ENCODE results near the gene ACAT2. TPM values are rescaled to one million over a fixed set of nuclear protein-coding genes. Genes with fewer than 3 reads are reported as not detected.
"Not testable (repeated sequence)": the region's sequence is repeated elsewhere in the genome, so short reads cannot be mapped to it uniquely, and the experiment has no call there.

Gene ACAT2
- total RNA-seq, 2 experiments from 2014 or later, result 84.4 to 89.2 TPM

DNA sequence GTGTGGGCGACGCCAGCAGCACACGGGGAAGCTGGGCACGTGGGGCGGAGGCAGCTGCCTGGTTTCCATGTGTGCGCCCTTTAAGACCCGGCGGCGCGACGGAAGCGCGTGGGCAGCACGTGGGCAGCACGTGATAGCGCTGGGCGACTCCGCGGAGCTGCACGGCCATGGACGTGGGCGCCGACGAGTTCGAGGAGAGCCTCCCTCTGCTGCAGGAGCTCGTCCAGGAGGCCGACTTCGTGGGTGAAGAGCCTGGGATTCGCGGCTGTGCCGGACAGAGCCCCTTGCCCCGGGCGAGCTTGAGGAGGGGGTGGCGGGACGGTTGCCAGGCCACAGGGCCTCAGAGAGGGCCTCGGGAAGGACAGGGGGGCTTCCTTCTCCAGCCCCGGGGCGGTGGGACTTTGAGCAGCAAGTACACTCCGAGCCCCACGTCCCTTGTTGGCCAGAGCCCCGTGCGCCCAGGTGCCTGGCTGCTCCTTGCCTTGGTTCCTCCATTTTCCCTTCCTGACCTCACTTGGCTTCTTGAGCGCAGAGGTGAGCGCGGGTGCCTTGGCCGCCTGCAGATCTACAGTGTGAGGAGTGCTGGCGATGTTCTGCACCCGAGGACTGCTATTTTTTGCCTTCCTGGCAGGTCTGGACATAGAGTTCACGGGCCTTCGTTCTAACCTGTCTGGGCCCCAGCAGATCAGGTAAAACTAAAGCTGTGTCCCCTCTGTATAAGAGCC, 38.5 kb downstream of the ACAT2 start, which contains the start of gene PNLDC1:
Gene PNLDC1 (plus strand): TSS at position 136 of the 725 bp plus-strand sequence. CDS start 32 bp downstream, at position 168.
- ATAC-seq (peak; percentile 6), DNase-seq (no peak)
- Mint-ChIP-seq H3K9me3 (ENCODE audit: insufficient read depth) (no peaks in the 10 kb centered on the region), H3K36me3 (ENCODE audit: low read depth) (peaks cover 37% of the 10 kb centered on the region), H3K4me1 (ENCODE audit: low read depth) (peaks cover 5% of the 10 kb centered on the region), H3K4me3 (no peak within 1 kb of the TSS), H3K27ac (no peak within 1 kb of the TSS), H3K27me3 (ENCODE audit: low read depth) (no peaks in the 10 kb centered on the region)
- CTCF ChIA-PET, result no interaction called here
- POLR2A ChIA-PET, result no interaction called here

DNA sequence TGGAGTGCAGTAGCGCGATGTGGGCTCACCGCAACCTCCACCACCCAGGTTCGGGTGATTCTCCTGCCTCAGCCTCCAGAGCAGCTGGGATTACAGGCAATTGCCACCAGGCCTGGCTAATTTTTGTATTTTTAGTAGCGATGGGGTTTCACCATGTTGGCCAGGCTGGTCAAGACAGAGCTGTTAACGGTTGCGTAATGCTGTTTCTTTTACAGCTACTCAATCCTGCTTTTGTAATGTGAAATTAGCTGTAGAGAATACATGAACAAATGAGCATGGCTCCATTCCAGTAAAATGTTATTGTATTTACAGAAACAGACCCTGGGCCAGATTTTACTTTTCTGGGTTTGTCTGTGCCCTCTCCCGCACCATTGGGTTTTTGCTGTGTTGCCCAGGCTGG, 40.1 kb downstream of the ACAT2 start:
- CTCF ChIA-PET, result no interaction called here

DNA sequence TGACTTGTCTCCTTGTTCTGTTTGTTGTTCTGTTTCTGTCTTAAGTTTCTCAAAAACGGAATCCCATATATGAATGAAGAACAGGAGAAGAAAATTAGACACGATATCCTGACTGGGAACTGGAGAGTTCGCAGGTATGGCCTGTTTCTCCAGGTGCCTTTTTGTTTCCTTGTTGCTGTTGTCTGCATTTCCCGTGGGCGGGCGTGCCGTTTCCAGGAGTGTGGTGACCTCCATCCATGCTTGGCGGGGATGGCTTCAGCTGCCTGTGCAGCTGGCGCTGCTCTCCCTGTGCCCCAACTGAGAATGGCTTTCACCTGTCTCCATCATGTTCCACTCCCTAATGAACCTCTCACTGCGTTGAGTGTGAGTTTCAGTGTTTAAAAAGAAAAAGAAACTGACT, 42.7 kb downstream of the ACAT2 start:
- no peak overlapping the region for H3K4me3 Mint-ChIP-seq
- POLR2A ChIA-PET, result no interaction called here
- ATAC-seq, result no peak
- H3K27me3 Mint-ChIP-seq (ENCODE audit: low read depth), result no peaks in the 10 kb centered on the region
- H3K27ac Mint-ChIP-seq, result no peak overlapping the region
- no peaks in the 10 kb centered on the region for H3K9me3 Mint-ChIP-seq (ENCODE audit: insufficient read depth)
- no peak for DNase-seq
- peaks cover 10% of the 10 kb centered on the region for H3K36me3 Mint-ChIP-seq (ENCODE audit: low read depth)
- H3K4me1 Mint-ChIP-seq (ENCODE audit: low read depth), result peaks cover 2% of the 10 kb centered on the region
- CTCF ChIA-PET, result no interaction called here

More for the DNA sequence above, 40.1 kb downstream of the ACAT2 start:
- Mint-ChIP-seq H3K4me3 (no peak overlapping the region), H3K4me1 (ENCODE audit: low read depth) (peaks cover 3% of the 10 kb centered on the region), H3K27ac (no peak overlapping the region), H3K36me3 (ENCODE audit: low read depth) (peaks cover 33% of the 10 kb centered on the region), H3K9me3 (ENCODE audit: insufficient read depth) (no peaks in the 10 kb centered on the region), H3K27me3 (ENCODE audit: low read depth) (no peaks in the 10 kb centered on the region)
- POLR2A ChIA-PET, result no interaction called here
- DNase-seq (no peak), ATAC-seq (no peak)

DNA sequence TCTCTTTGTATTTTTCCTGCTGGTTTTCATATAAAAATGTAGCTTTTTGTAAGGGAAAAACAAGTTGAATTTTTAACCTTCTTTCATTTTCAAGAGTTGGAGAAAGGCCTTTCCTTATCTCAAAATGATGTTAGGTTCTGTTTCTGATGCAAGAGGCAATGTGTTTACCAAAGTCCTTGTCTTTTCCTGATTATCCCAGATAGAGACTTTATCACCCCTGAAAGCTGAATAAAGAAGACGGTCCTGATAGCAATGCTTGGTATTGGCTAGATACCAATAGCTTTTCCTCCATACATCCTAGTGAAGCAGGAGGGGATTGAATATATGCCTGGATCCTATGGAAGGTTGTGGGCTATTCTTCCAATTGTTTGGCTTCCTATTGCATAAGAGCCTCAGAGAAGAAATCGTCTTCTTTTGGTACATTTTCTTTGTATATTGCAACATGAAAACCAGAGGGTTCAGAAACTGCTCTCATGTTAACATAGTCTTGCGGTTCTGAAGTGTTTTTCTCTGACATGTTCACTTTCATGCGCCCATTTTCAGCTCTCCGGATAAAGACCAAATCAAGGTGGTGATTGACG, 43.7 kb downstream of the ACAT2 start:
- CTCF ChIA-PET, result interaction anchor here (0.6 to 0.7 kb wide), 3 partner anchors 31 to 791 kb away, joined by 3 read pairs; no protein-coding TSS in a partner anchor
- Mint-ChIP-seq H3K27me3 (ENCODE audit: low read depth) (no peaks in the 10 kb centered on the region), H3K36me3 (ENCODE audit: low read depth) (peaks cover 4% of the 10 kb centered on the region), H3K9me3 (ENCODE audit: insufficient read depth) (no peaks in the 10 kb centered on the region), H3K4me1 (ENCODE audit: low read depth) (peaks cover 4% of the 10 kb centered on the region), H3K4me3 (no peak overlapping the region), H3K27ac (no peak overlapping the region)
- no peak for DNase-seq
- POLR2A ChIA-PET, result interaction anchor here (1.2 kb wide), 1 partner anchor 15 kb away, joined by 6 read pairs; the partner anchor contains the start of gene MRPL18
- no peak for ATAC-seq

DNA sequence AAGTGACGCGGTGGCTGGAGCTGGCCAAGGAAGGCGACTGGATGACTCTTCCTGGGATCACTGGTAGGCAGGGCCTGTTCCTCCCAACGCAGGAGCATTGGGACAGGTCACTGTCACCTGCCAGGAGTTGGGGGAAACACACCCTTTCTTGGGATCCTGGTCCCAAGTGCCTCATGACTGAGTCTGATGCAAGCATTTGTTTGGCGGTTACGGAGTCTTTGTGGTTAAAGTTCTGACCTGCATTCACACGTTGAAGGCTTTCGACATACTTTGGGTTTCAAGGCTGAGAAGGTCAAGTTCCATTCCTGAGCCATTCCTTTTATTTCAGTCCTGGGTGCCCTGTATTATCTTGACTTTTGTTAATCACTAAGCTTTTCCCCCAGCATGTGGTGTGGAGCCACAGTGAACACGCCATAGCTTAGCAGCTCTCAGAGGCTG, 44.2 kb downstream of the ACAT2 start:
- H3K27ac Mint-ChIP-seq, result no peak overlapping the region
- CTCF ChIA-PET, result interaction anchor here (1.4 kb wide), 1 partner anchor 15 kb away, joined by 3 read pairs; no protein-coding TSS in a partner anchor
- peaks cover 4% of the 10 kb centered on the region for H3K4me1 Mint-ChIP-seq (ENCODE audit: low read depth)
- no peaks in the 10 kb centered on the region for H3K36me3 Mint-ChIP-seq (ENCODE audit: low read depth)
- no peaks in the 10 kb centered on the region for H3K9me3 Mint-ChIP-seq (ENCODE audit: insufficient read depth)
- no peaks in the 10 kb centered on the region for H3K27me3 Mint-ChIP-seq (ENCODE audit: low read depth)
- no peak for DNase-seq
- H3K4me3 Mint-ChIP-seq, result no peak overlapping the region
- POLR2A ChIA-PET, result interaction anchor here (1.2 kb wide), 1 partner anchor 15 kb away, joined by 6 read pairs; the partner anchor contains the start of gene MRPL18
- no peak for ATAC-seq

DNA sequence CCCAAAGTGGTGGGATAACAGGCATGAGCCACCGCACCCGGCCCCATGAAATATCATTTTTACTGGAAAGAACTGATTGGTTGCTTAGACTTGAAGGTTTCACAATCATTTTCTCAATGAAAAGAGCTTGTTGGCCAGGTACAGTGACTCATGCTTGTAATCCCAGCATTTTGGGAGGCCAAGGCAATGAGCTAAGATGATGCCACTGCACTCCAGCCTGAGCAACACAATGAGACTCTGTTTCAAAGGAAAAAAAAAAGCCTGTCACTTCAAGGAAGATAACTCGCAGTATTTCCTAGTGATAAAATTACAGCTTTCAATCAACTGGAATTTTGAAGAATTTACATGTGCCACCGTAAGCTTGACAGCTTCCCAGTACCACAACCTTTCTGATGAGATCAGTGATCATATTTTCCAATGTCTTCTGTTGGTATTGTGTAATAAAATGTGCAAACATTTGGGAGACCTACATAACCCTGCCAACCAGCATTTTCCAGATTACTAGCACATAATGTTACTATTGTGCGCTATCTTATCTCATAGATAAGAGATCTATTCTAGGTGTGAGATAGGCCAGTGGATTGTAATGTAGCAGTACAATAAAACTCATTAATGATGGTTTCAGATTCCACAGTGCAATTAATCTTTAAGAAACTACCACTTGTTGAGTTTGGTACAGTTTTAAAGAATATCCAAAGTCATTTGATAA, 45.5 kb downstream of the ACAT2 start:
- no peak for ATAC-seq
- ChIA-PET POLR2A (no interaction called here), CTCF (interaction anchor here (0.8 to 1.4 kb wide), 2 partner anchors 16 to 84 kb away, joined by 3 read pairs; no protein-coding TSS in a partner anchor)
- no peak for DNase-seq
- no peak overlapping the region for H3K4me3 Mint-ChIP-seq
- no peaks in the 10 kb centered on the region for H3K9me3 Mint-ChIP-seq (ENCODE audit: insufficient read depth)
- no peaks in the 10 kb centered on the region for H3K27me3 Mint-ChIP-seq (ENCODE audit: low read depth)
- H3K36me3 Mint-ChIP-seq (ENCODE audit: low read depth), result no peaks in the 10 kb centered on the region
- peaks cover 4% of the 10 kb centered on the region for H3K4me1 Mint-ChIP-seq (ENCODE audit: low read depth)
- no peak overlapping the region for H3K27ac Mint-ChIP-seq

DNA sequence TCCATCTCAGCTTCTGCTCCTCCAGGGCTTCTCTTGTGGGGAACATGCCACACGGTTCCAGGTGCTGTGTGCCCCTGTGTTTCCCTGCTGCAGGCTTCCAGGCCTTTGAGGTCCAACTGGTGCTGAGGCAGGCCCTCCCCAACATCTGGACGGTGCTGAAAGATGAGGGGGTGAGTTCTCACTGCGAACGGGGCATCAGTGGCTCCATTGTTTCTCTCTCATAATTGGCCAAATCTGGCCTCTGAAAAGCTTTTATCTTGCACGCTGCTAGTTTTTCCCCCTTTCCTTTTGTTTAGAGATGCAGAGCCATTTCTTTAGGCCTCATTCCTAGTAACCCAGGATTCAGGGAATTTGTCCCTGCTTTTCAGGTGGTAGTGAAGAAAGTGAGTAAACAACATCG, 46.8 kb downstream of the ACAT2 start:
- CTCF ChIA-PET, result no interaction called here
- Mint-ChIP-seq H3K36me3 (ENCODE audit: low read depth) (no peaks in the 10 kb centered on the region), H3K9me3 (ENCODE audit: insufficient read depth) (no peaks in the 10 kb centered on the region), H3K4me1 (ENCODE audit: low read depth) (peaks cover 4% of the 10 kb centered on the region), H3K27me3 (ENCODE audit: low read depth) (no peaks in the 10 kb centered on the region), H3K4me3 (no peak overlapping the region), H3K27ac (no peak overlapping the region)
- POLR2A ChIA-PET, result no interaction called here
- ATAC-seq (no peak), DNase-seq (no peak)

DNA sequence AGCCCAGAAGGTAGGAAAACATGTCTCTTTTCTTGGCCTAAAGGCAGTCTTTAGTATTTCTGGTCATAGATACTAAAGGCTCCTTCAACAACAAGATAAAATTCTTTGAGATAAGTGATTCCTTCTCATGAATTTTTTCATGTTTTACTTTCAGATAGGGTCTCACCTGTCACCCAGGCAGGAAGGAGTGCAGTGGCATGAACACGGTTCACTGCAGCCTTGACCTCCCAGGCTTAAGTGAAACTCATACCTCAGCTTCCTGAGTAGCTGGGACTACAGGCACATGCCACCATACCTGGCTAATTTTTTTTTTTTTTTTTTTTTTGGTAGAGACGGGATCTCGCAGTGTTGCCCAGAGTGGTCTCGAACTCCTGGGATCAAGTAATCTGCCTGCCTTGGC, 47.3 kb downstream of the ACAT2 start:
- H3K36me3 Mint-ChIP-seq (ENCODE audit: low read depth), result no peaks in the 10 kb centered on the region
- no peaks in the 10 kb centered on the region for H3K27me3 Mint-ChIP-seq (ENCODE audit: low read depth)
- H3K4me1 Mint-ChIP-seq (ENCODE audit: low read depth), result peaks cover 4% of the 10 kb centered on the region
- DNase-seq (no peak), ATAC-seq (no peak)
- H3K4me3 Mint-ChIP-seq, result no peak overlapping the region
- ChIA-PET POLR2A (no interaction called here), CTCF (no interaction called here)
- no peak overlapping the region for H3K27ac Mint-ChIP-seq
- H3K9me3 Mint-ChIP-seq (ENCODE audit: insufficient read depth), result no peaks in the 10 kb centered on the region

DNA sequence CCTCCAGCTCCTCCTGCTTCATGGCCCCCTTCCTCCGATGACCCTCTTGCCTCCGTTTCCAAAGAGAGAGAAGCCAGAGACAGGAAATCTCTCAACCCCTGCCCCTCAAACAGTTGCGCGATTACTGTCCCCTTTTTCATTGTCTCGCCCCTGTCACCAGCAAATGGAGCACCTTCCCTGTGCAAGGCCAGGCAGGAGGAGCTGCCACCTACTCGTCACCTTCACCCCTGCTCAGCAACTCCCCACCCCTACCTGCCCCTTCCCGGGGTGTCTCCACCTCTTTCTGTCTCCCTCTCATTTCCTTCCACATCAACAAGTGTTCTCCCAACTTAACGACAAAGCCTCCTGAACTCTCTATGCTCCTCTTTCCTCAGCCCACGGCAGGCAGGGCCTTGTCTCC, 51.9 kb downstream of the ACAT2 start:
- Mint-ChIP-seq H3K27me3 (ENCODE audit: low read depth) (no peaks in the 10 kb centered on the region), H3K36me3 (ENCODE audit: low read depth) (no peaks in the 10 kb centered on the region), H3K27ac (no peak overlapping the region), H3K4me1 (ENCODE audit: low read depth) (peaks cover 4% of the 10 kb centered on the region), H3K9me3 (ENCODE audit: insufficient read depth) (no peaks in the 10 kb centered on the region), H3K4me3 (no peak overlapping the region)
- CTCF ChIA-PET, result no interaction called here
- ATAC-seq, result no peak
- no peak for DNase-seq
- POLR2A ChIA-PET, result no interaction called here

DNA sequence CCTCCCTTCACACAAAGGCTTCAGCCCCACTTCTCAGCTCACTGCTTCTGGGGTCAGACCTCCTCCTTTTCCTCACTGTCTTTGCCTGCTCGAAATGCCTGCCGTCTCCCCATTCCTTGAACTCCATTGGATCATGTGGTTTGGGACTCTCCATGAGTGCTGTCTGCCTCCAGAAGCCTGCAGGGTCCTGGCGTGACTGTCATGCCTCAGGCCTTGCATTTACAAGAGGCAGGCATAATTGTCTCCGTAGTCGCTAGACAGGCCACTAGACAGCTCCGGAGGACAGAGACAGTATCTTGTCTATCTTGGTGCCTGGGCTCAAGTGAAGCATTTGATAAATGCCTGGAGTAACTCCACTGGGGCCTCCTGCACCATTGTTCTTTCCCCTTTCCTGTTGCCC, 53.6 kb downstream of the ACAT2 start:
- no peak for ATAC-seq
- ChIA-PET CTCF (no interaction called here), POLR2A (no interaction called here)

DNA sequence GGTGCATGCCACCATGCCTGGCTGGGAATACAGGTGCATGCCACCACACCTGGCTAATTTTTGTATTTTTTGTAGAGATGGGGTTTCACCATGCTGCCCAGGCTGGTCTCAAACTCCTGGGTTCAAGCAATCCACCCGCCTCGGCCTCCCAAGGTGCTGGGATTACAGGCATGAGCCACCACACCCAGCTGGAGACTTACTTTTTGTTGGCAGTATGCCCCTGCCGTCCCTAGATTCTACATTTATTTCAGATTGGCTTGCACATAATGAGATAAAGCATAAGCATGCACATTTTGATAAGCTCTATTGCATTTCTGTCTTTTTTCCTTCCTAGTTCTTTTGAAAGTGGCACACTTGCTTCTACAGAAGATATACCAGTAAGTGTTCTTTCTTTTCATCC, 54.9 kb downstream of the ACAT2 start:
- H3K4me1 Mint-ChIP-seq (ENCODE audit: low read depth), result peaks cover 23% of the 10 kb centered on the region
- DNase-seq; H3K9me3 Mint-ChIP-seq (ENCODE audit: insufficient read depth); POLR2A ChIA-PET; CTCF ChIA-PET; H3K27me3 Mint-ChIP-seq (ENCODE audit: low read depth); ATAC-seq; H3K4me3 Mint-ChIP-seq; H3K36me3 Mint-ChIP-seq (ENCODE audit: low read depth): not testable (repeated sequence)
- peak overlapping the region; percentile 14 for H3K27ac Mint-ChIP-seq

More for the DNA sequence above, 53.6 kb downstream of the ACAT2 start:
- DNase-seq, result no peak
- Mint-ChIP-seq H3K9me3 (ENCODE audit: insufficient read depth) (no peaks in the 10 kb centered on the region), H3K27ac (no peak overlapping the region), H3K4me1 (ENCODE audit: low read depth) (peaks cover 13% of the 10 kb centered on the region), H3K4me3 (no peak overlapping the region), H3K27me3 (ENCODE audit: low read depth) (no peaks in the 10 kb centered on the region), H3K36me3 (ENCODE audit: low read depth) (no peaks in the 10 kb centered on the region)

Measured in activated CD8-positive, alpha-beta T cell treated with anti-CD3 and anti-CD28 coated beads, Interleukin-2, amount 10 ng/mL, durations not matched to agents 7 days and 5 days (primary cell).